ENCODE results near the gene DCAF10. TPM values are rescaled to one million over a fixed set of nuclear protein-coding genes. Genes with fewer than 3 reads are reported as not detected.

Gene DCAF10
- total and polyA plus RNA-seq, 4 donors = 9.7 to 22.2 (median 15.3) TPM

- Histone ChIP-seq H3K9me3 (ENCODE audit: control insufficient read depth in 4 of 4, low read length in 3 of 4) (no peaks in the 10 kb centered on the region), H3K36me3 (ENCODE audit: control insufficient read depth in 4 of 4, insufficient read depth in 3 of 4, low read depth in 1 of 4, low read length in 3 of 4) (peaks cover 0 to 6% (median 2%) of the 10 kb centered on the region in 4 donors), H3K27me3 (ENCODE audit: control insufficient read depth in 4 of 4, insufficient read depth in 4 of 4, low read length in 3 of 4) (no peaks in the 10 kb centered on the region), H3K9ac (ENCODE audit: low read depth in 1 of 2, low read length in 2 of 2) (no peak overlapping the region), H3K27ac (ENCODE audit: low read depth in 1 of 2, low read length in 2 of 2) (no peak overlapping the region), H3K4me3 (ENCODE audit: low read depth in 1 of 3, low read length in 3 of 3) (no peak overlapping the region), H3K4me1 (ENCODE audit: control insufficient read depth in 4 of 4, insufficient read depth in 4 of 4, low read length in 3 of 4) (no peaks in the 10 kb centered on the region)
- 97% methylated on average over 13 of the region's 13 CpGs for WGBS
- no peak for TF ChIP-seq RAD21 (IDR thresholded peaks at IDR 0.05)
- TF ChIP-seq YY1 (IDR thresholded peaks at IDR 0.05) = no peak
- TF ChIP-seq REST (IDR thresholded peaks at IDR 0.05) = no peak
- TF ChIP-seq ATF3 (IDR thresholded peaks at IDR 0.05) = no peak
- TF ChIP-seq HNF4G (IDR thresholded peaks at IDR 0.05) = no peak
- no peak for TF ChIP-seq RXRA (IDR thresholded peaks at IDR 0.05)
- TF ChIP-seq EGR1 (IDR thresholded peaks at IDR 0.05; ENCODE audit: low read depth in 2 of 2) = no peak
- no peak for TF ChIP-seq CTCF (IDR thresholded peaks at IDR 0.05; ENCODE audit: low read depth, low read length, missing input control)
- no peak for TF ChIP-seq MAX (IDR thresholded peaks at IDR 0.05)
- no peak for TF ChIP-seq ZBTB33 (IDR thresholded peaks at IDR 0.05)
- no peak for TF ChIP-seq JUND (IDR thresholded peaks at IDR 0.05)
- no peak for TF ChIP-seq GABPA (IDR thresholded peaks at IDR 0.05 in 1 of 2, conservative IDR thresholded peaks at IDR 0.05 in 1 of 2)
- TF ChIP-seq FOXA1 (IDR thresholded peaks at IDR 0.05) = no peak
- TF ChIP-seq TAF1 (conservative IDR thresholded peaks at IDR 0.05) = no peak
- no peak for DNase-seq (ENCODE audit: low spot score)
Observed at GRCh38 chr9:37835821-37836220, 35.2 kb downstream of the DCAF10 start.

- DNase-seq (ENCODE audit: low spot score) = no peak
- WGBS = 97% methylated on average over 2 of the region's 2 CpGs
- Histone ChIP-seq H3K9me3 (ENCODE audit: control insufficient read depth in 4 of 4, low read length in 3 of 4) (no peaks in the 10 kb centered on the region), H3K36me3 (ENCODE audit: control insufficient read depth in 4 of 4, insufficient read depth in 3 of 4, low read depth in 1 of 4, low read length in 3 of 4) (peaks cover 0 to 6% (median 4%) of the 10 kb centered on the region in 4 donors), H3K4me3 (ENCODE audit: low read depth in 1 of 3, low read length in 3 of 3) (no peak overlapping the region), H3K4me1 (ENCODE audit: control insufficient read depth in 4 of 4, insufficient read depth in 4 of 4, low read length in 3 of 4) (no peaks in the 10 kb centered on the region), H3K27me3 (ENCODE audit: control insufficient read depth in 4 of 4, insufficient read depth in 4 of 4, low read length in 3 of 4) (no peaks in the 10 kb centered on the region), H3K9ac (ENCODE audit: low read depth in 1 of 2, low read length in 2 of 2) (no peak overlapping the region), H3K27ac (ENCODE audit: low read depth in 1 of 2, low read length in 2 of 2) (no peak overlapping the region)
- TF ChIP-seq MAX (IDR thresholded peaks at IDR 0.05) (no peak), HNF4G (IDR thresholded peaks at IDR 0.05) (no peak), SP1 (IDR thresholded peaks at IDR 0.05) (no peak), JUND (IDR thresholded peaks at IDR 0.05) (no peak), ZBTB33 (IDR thresholded peaks at IDR 0.05) (no peak), FOXA1 (IDR thresholded peaks at IDR 0.05) (no peak), YY1 (IDR thresholded peaks at IDR 0.05) (no peak), NR2F2 (IDR thresholded peaks at IDR 0.05) (no peak), EGR1 (IDR thresholded peaks at IDR 0.05; ENCODE audit: low read depth in 2 of 2) (no peak), TAF1 (conservative IDR thresholded peaks at IDR 0.05) (no peak), GABPA (IDR thresholded peaks at IDR 0.05 in 1 of 2, conservative IDR thresholded peaks at IDR 0.05 in 1 of 2) (no peak), REST (IDR thresholded peaks at IDR 0.05) (no peak), RAD21 (IDR thresholded peaks at IDR 0.05) (no peak), RXRA (IDR thresholded peaks at IDR 0.05) (no peak), FOXA2 (IDR thresholded peaks at IDR 0.05) (no peak)
Observed at GRCh38 chr9:37836386-37836785, 35.8 kb downstream of the DCAF10 start.

All from liver (tissue), 9 donors.